Spleen (tissue), 11 donors: ENCODE data around the gene GADD45B. TPM values are rescaled to one million over a fixed set of nuclear protein-coding genes. Genes with fewer than 3 reads are reported as not detected.
A peak's percentile ranks its signal among the peaks of the same experiment; 100 is the strongest.

Experiments used
- DNase-seq: peaks from one replicate; pipeline ENCODE4 v3.0.0-alpha.2; 2020
- H3K27ac ChIP-seq, 8 donors: fragments of 200-600 bp; sonication (generic) in 7 of 8; 1 replicate in 4 of 8; 2 replicates in 4 of 8; pipeline versions ENCODE4 v1.5.0 to v1.8.0; 2016 to 2021; ENCODE audit warnings: inconsistent platforms in 4 of 8, mild to moderate bottlenecking in 4 of 8, moderate library complexity in 1 of 8
- H3K27me3 ChIP-seq, 7 donors: fragments of 200-600 bp; sonication (generic) in 6 of 7; replicated peaks in 1 of 7; 1 replicate in 4 of 7; 2 replicates in 3 of 7; pipeline versions ENCODE4 v1.5.0 to v1.8.0; 2016 to 2021; ENCODE audit warnings: inconsistent platforms in 3 of 7, mild to moderate bottlenecking in 1 of 7
- H3K36me3 ChIP-seq, 6 donors: fragments of 200-600 bp; sonication (generic) in 5 of 6; 1 replicate in 4 of 6; 2 replicates in 2 of 6; pipeline versions ENCODE4 v1.5.0 to v1.8.0; 2016 to 2021; ENCODE audit warnings: inconsistent platforms in 2 of 6
- H3K4me1 ChIP-seq, 6 donors: fragments of 200-600 bp; sonication (generic) in 5 of 6; 1 replicate in 3 of 6; 2 replicates in 3 of 6; pipeline versions ENCODE4 v1.5.0 to v1.8.0; 2016 to 2021; ENCODE audit warnings: inconsistent platforms in 3 of 6
- H3K4me3 ChIP-seq, 8 donors: fragments of 200-600 bp; sonication (generic) in 7 of 8; 1 replicate in 4 of 8; 2 replicates in 4 of 8; pipeline versions ENCODE4 v1.5.0 to v1.8.0; 2016 to 2021; ENCODE audit warnings: inconsistent platforms in 4 of 8, mild to moderate bottlenecking in 4 of 8, moderate library complexity in 2 of 8
- H3K9me3 ChIP-seq, 8 donors: fragments of 200-600 bp; sonication (generic) in 7 of 8; 1 replicate in 4 of 8; 2 replicates in 4 of 8; pipeline versions ENCODE4 v1.5.0 to v1.8.0; 2016 to 2021; ENCODE audit warnings: inconsistent platforms in 4 of 8
- POLR2A ChIP-seq, 3 donors: fragments of 450-650 bp; IDR thresholded peaks; one replicate each; pipeline ENCODE4 v1.5.1; 2017; ENCODE audit warnings: antibody characterized with exemption in 3 of 3, mild to moderate bottlenecking in 1 of 3
- POLR2AphosphoS5 ChIP-seq, 3 donors: sonication (generic); formaldehyde crosslinking; IDR thresholded peaks; one replicate each; pipeline ENCODE4 v1.5.1; 2017; ENCODE audit warnings: antibody characterized with exemption in 3 of 3
- WGBS, 5 donors: extraction: QIAGEN DNeasy Blood & Tissue Kit in 3 of 5; methylation state at CpG; one replicate each; pipeline versions ENCODE4 v1.1.5 to v1.1.7; 2013 to 2018; 5-methylcytosine and 5-hydroxymethylcytosine counted together
- intact Hi-C: fragments of 100-400 bp; cut with DNase I; formaldehyde crosslinking; loops from one replicate; pipeline ENCODE4 v1.15.0; 2023; ENCODE audit warnings: low total_unique reads
- polyA plus RNA-seq, 3 donors: library from polyadenylated mRNA; stranded (reverse); fragments of 200-250 nt; gene quantifications; one replicate each; pipeline ENCODE4 v1.2.1, GENCODE V29; 2013
- total RNA-seq, 7 donors: library from RNA; depleted of rRNA in 3 of 7; stranded (reverse); fragments of >200 nt in 3 of 7; fragmentation: NEBNext Ultra II Directional in 4 of 7; extraction: Animal tissue kit (Norgen Biotek cat#: 25700) in 4 of 7; gene quantifications; one replicate each; pipeline versions ENCODE4 v1.1.0 to v1.2.1, GENCODE V29; 2016 to 2021
- TF ChIP-seq, protein P1 (sequence below), 11 experiments: fragments of 200-600 bp in 7 of 11; fragments of 450-650 bp in 4 of 11; sonication (generic) in 4 of 11; IDR thresholded peaks in 8 of 11; conservative IDR thresholded peaks in 3 of 11; 1 replicate in 7 of 11; 2 replicates in 4 of 11; pipeline versions ENCODE4 v1.4.0 to v1.8.0; 2016 to 2021; ENCODE audit warnings: antibody characterized with exemption in 11 of 11, inconsistent platforms in 4 of 11, mild to moderate bottlenecking in 1 of 11
- donor health status: healthy with polysubstance abuse.
- donor health status: DM: no; HTN: no; CAD: no; lungs with moderate emphysema.
- donor health status: DM: no; HTN: no; CAD: no.
- donor health status: Bipolar disorder and iron deficiency.
- donor health status: healthy.
- donor health status: DM: no; HTN: no; CAD: no.
- donor health status: DM: yes; HTN: yes; CAD: no.

GADD45B gene
- total and polyA plus RNA-seq, 10 donors = 40.6 to 114 (median 75.8) TPM

DNA sequence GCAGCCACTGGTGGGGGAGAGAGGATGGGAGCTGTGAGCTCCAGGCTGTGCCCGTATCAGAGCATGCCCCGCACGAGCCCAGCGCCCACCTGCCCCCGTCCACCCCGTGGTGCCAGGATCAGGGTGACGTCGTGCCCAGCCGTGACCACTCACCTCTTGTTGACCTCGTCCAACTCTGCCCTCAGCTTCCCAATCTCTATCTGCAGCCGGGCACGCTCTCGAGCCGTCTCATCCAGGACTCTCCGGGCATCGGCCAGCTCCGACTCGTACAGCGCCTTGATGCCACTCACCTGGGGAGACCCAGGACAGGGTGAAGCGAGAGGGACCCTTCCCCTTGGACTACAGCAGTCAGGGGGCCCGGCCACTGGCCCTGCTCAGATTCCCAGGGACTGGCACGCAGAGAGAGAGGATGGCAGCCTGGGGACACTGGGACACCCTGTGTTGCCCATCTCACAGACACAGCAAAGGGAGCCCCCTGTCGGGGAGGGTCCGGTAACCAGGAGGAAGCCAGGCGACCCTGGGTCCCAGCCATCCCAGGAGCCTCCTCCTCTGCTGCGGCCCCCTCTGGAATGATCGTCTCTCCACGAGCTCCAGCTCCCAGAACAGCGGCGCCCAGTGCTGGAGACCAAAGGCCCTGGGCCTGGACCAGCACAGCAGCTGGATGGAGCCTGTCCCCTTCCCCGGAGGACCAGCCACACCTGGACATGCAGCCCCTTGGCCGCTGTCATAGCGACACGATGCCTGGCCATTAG is 31.5 kb upstream of the GADD45B start:
- no peak overlapping the region for H3K27ac ChIP-seq
- 90 to 96% (median 95%) methylated on average over 22 to 34 of the region's 34 CpGs for WGBS, 5 donors
- intact Hi-C loops = no loop called here
- no peaks in the 10 kb centered on the region for H3K9me3 ChIP-seq
- DNase-seq = no peak
- no peaks in the 10 kb centered on the region for H3K27me3 ChIP-seq
- no peak overlapping the region for H3K4me3 ChIP-seq
- TF ChIP-seq, protein P1, sequence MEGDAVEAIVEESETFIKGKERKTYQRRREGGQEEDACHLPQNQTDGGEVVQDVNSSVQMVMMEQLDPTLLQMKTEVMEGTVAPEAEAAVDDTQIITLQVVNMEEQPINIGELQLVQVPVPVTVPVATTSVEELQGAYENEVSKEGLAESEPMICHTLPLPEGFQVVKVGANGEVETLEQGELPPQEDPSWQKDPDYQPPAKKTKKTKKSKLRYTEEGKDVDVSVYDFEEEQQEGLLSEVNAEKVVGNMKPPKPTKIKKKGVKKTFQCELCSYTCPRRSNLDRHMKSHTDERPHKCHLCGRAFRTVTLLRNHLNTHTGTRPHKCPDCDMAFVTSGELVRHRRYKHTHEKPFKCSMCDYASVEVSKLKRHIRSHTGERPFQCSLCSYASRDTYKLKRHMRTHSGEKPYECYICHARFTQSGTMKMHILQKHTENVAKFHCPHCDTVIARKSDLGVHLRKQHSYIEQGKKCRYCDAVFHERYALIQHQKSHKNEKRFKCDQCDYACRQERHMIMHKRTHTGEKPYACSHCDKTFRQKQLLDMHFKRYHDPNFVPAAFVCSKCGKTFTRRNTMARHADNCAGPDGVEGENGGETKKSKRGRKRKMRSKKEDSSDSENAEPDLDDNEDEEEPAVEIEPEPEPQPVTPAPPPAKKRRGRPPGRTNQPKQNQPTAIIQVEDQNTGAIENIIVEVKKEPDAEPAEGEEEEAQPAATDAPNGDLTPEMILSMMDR (IDR thresholded peaks at IDR 0.05 in 8 of 11, conservative IDR thresholded peaks at IDR 0.05 in 3 of 11) = no peak
- TF ChIP-seq POLR2AphosphoS5 (IDR thresholded peaks at IDR 0.05) (no peak), POLR2A (IDR thresholded peaks at IDR 0.05) (no peak)
- peaks cover 7 to 19% (median 13%) of the 10 kb centered on the region in 6 donors for H3K4me1 ChIP-seq
- peaks cover 0 to 72% (median 21%) of the 10 kb centered on the region in 6 donors for H3K36me3 ChIP-seq

DNA sequence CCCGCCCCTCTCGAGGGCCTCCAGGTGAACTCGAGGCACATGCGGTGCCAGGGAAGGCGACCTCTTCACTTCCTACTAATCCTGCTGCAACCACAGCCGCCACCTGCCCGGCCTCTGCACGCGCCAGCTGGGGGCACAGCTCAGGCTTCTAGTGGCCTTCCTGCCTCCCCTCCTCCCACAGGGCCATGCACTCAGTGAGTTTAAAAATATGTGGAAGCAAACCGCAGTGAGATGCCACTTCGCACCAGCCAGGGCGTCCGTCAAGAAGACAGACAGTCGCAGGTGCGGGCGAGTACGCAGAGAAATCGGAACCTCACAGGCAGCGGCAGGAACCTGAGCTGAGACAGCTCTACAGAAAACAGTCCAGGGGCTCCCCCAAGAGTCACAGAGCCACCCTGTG is 29.5 kb upstream of the GADD45B start:
- peak; percentile 83 for DNase-seq
- Histone ChIP-seq H3K36me3 (peaks cover 0 to 75% (median 17%) of the 10 kb centered on the region in 6 donors), H3K4me3 (peak overlapping the region in 1 of 8 donors; percentile 40), H3K27me3 (no peaks in the 10 kb centered on the region), H3K27ac (peak overlapping the region in 3 of 8 donors; percentile 11 to 25 (median 23)), H3K4me1 (peaks cover 7 to 19% (median 13%) of the 10 kb centered on the region in 6 donors), H3K9me3 (no peaks in the 10 kb centered on the region)
- WGBS, 5 donors = 8 to 24% (median 20%) methylated on average over 9 to 19 of the region's 19 CpGs
- TF ChIP-seq POLR2A (IDR thresholded peaks at IDR 0.05) = no peak
- peak; percentile 39 to 80 (median 73) for TF ChIP-seq POLR2AphosphoS5 (IDR thresholded peaks at IDR 0.05)
- TF ChIP-seq, protein P1 (IDR thresholded peaks at IDR 0.05 in 8 of 11, conservative IDR thresholded peaks at IDR 0.05 in 3 of 11) = no peak
- intact Hi-C loops = no loop called here

DNA sequence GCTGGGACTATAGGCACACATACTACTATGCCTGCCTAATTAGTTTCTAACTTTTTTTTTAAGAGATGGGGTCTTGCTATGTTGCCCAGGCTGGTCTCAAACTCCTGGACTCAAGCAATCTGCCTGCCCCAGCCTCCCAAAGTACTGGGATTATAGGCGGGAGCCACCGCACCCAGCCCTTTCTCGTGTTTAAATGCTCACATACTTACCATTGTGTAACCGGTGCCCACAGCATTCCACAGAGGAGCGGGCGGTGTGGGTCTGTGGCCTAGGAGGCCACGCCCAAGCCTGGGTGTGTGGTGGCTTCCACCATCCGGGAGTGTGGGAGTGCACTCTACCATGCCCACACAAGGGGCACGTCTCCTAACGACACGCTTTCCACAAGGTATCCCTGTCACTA is 26.9 kb upstream of the GADD45B start:
- Histone ChIP-seq H3K9me3 (no peaks in the 10 kb centered on the region), H3K4me1 (peaks cover 7 to 33% (median 13%) of the 10 kb centered on the region in 6 donors), H3K27ac (no peak overlapping the region), H3K27me3 (no peaks in the 10 kb centered on the region), H3K36me3 (peaks cover 0 to 53% (median 0%) of the 10 kb centered on the region in 6 donors), H3K4me3 (no peak overlapping the region)
- TF ChIP-seq, protein P1 (IDR thresholded peaks at IDR 0.05 in 8 of 11, conservative IDR thresholded peaks at IDR 0.05 in 3 of 11) = no peak
- no peak for TF ChIP-seq POLR2AphosphoS5 (IDR thresholded peaks at IDR 0.05)
- intact Hi-C loops = no loop called here
- DNase-seq = no peak
- 92 to 95% (median 93%) methylated on average over 11 of the region's 11 CpGs for WGBS, 5 donors

DNA sequence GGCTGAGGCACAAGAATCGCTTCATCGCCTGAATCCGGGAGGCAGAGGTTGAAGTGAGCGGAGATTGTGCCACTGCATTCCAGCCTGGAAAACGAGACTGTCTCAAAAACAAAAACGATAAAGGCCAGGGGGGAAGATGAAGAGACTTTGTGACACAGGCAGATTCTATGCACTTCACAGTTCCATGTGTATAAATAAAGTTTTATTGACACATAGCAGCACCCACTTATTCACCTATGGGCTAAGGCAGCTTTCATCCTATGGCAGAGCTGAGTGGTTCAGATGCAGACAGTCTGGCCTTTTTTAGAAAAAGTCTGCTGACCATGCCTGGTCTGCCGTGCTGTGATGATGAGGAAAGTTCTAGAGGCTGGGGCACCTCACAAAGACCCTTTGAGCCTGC is 24.8 kb upstream of the GADD45B start:
- 87 to 97% (median 95%) methylated on average over 7 of the region's 7 CpGs for WGBS, 5 donors
- DNase-seq = no peak
- no peak overlapping the region for H3K27ac ChIP-seq
- H3K27me3 ChIP-seq = no peaks in the 10 kb centered on the region
- intact Hi-C loops = no loop called here
- TF ChIP-seq, protein P1 (IDR thresholded peaks at IDR 0.05 in 8 of 11, conservative IDR thresholded peaks at IDR 0.05 in 3 of 11) = no peak
- no peak for TF ChIP-seq POLR2A (IDR thresholded peaks at IDR 0.05)
- no peak for TF ChIP-seq POLR2AphosphoS5 (IDR thresholded peaks at IDR 0.05)
- H3K4me1 ChIP-seq = peaks cover 10 to 50% (median 27%) of the 10 kb centered on the region in 6 donors
- H3K4me3 ChIP-seq = no peak overlapping the region
- peaks cover 0 to 40% (median 0%) of the 10 kb centered on the region in 6 donors for H3K36me3 ChIP-seq
- no peaks in the 10 kb centered on the region for H3K9me3 ChIP-seq
